Retinal pigment epithelial cell (primary cell): Measurements from ENCODE around the gene GATC.

Experiments
- DNase-seq: peaks from one replicate; pipeline ENCODE4 v3.0.0-alpha.2; 2010; ENCODE audit warnings: low read depth
- H3K4me3 ChIP-seq: 2 replicates; pipeline ENCODE4 v1.5.1; 2011; ENCODE audit warnings: mild to moderate bottlenecking, low read length, control low read depth, moderate library complexity
- CTCF ChIP-seq: conservative IDR thresholded peaks from 2 replicates; pipeline ENCODE4 v1.5.1; 2011; ENCODE audit warnings: low read depth, low read length, control low read depth, inconsistent platforms

The GATC gene

GRCh38 chr12:120473807-120474615 is 27.8 kb downstream of the GATC start:
- H3K4me3 ChIP-seq = no peak overlapping the region

GRCh38 chr12:120474616-120474960 is 28.3 kb downstream of the GATC start:
- DNase-seq = no peak
- no peak overlapping the region for H3K4me3 ChIP-seq
- TF ChIP-seq CTCF = no peak

More at GRCh38 chr12:120473807-120474615, 27.8 kb downstream of the GATC start:
- DNase-seq = no peak
- TF ChIP-seq CTCF = no peak

- H3K4me3 ChIP-seq = no peak overlapping the region
- no peak for DNase-seq
- no peak for TF ChIP-seq CTCF
These were observed 29.4 kb downstream of the GATC start for GRCh38 chr12:120475643-120476042.

- TF ChIP-seq CTCF = no peak
- H3K4me3 ChIP-seq = no peak overlapping the region
These were observed 33.2 kb downstream of the GATC start for GRCh38 chr12:120479458-120479857.

GRCh38 chr12:120480211-120480610 is 34.0 kb downstream of the GATC start:
- no peak for TF ChIP-seq CTCF
- H3K4me3 ChIP-seq = no peak overlapping the region
- DNase-seq = no peak

More at GRCh38 chr12:120479458-120479857, 33.2 kb downstream of the GATC start:
- DNase-seq = no peak

- DNase-seq = no peak
- H3K4me3 ChIP-seq = no peak overlapping the region
- no peak for TF ChIP-seq CTCF
These were observed 35.0 kb downstream of the GATC start for GRCh38 chr12:120481022-120481767.
